GM19452 (cell line): ENCODE measurements around the gene SEC22C.
"Not testable (repeated sequence)": the region's sequence is repeated elsewhere in the genome, so short reads cannot be mapped to it uniquely, and the experiment has no call there.

Experiments used
- ATAC-seq: cut with Tn5 transposase; IDR thresholded peaks from one replicate; pipeline ENCODE4 v1.9.1; 2021; ENCODE audit not compliant: unreplicated experiment

SEC22C gene, protein sequence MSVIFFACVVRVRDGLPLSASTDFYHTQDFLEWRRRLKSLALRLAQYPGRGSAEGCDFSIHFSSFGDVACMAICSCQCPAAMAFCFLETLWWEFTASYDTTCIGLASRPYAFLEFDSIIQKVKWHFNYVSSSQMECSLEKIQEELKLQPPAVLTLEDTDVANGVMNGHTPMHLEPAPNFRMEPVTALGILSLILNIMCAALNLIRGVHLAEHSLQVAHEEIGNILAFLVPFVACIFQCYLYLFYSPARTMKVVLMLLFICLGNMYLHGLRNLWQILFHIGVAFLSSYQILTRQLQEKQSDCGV

DNA sequence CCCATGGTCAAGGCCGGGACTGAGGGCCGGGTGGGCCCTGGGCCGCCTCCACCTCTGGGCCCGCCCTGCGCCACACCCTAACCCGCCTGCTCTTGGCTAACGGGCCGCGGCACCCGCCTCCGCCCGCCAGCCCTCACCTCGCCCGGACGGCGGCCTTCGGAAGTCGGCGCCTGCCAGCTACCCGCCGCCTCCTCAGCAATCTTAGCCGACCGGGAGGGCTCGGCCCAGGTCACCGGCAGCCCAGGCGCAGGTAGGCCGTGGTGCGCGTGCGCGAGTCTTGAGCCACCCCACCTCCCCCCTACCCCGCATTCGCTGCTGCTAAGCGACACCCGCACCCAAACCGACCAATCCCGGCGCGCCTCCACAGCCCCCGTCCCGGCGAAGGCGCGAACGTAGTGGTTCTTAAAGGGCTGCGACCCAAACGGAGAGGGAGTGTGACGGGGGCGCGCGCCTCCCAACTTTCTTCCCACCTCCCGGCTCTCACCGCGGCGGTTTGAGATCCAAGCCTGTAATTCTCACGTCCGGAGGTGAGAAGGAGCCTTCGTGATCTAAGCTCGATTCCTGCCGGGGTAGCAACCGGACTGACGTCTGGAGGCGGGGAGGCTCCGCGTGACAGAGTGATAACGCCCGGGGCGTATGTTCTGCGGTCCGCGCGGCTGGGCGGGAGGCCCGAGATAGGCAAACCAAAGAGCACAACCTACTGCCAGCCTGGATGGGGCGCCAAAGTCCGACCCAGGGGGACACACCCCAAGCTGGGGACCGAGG is at the start of gene SEC22C:
SEC22C (minus strand) TSS at position 259 of the 765 bp plus-strand sequence. CDS start 12,921 bp downstream, outside the sequence.
- ATAC-seq: peak; percentile 90

DNA sequence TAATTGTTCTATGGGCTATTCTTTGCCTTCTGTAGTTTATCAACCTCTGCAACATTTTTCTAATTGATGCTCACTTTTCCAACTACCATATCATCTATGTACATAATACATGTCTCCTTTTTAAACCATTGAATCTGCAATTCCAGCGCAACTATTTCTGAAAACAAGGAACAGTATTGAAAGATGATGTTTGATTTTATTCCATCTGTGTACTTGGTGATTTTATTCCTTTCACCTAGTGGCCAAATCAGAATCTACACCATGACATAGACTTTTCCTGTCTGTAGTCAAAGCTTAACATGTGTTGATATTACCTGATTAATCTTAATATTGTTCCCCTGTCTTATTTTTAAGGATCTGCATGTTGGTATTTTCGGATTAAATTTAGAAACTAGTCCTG is 31.7 kb upstream of the SEC22C start:
- no peak for ATAC-seq

DNA sequence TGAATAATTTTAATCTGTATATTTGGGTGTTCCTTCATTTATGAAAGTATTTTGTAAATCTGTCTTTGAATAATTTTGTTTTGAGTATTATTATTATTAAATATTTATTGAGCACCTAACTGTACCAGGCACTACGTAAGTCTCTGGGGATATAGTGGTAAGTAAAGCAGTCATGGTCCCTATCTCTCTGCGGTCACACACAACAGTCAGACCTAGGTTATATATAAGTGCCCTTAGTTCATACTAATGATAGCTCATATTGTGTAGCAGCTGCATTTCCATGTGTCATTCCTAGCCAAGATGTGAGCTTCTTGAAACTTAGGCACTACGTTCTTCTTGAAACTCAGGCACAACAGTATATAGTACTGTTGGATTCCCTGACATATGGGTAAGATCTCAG is 31.2 kb upstream of the SEC22C start:
- ATAC-seq: no peak

DNA sequence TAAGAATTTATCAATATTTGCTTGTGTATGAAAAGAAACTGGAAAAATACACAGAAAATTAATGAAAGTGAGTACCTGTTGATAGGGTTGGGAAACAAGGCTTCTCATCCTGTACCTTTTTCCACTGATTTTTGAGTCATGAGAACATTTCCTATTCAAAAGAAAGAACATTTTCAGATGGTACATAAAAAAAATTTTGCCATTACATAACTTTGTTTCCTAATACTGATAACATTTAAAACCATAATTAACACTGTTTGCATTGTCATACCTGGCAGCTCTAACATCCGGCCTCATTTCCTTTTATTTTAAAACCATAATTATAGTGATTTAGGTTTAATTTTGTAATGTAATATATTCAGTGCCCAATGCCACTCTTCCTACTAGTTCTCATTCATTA is 30.4 kb upstream of the SEC22C start:
- no peak for ATAC-seq

DNA sequence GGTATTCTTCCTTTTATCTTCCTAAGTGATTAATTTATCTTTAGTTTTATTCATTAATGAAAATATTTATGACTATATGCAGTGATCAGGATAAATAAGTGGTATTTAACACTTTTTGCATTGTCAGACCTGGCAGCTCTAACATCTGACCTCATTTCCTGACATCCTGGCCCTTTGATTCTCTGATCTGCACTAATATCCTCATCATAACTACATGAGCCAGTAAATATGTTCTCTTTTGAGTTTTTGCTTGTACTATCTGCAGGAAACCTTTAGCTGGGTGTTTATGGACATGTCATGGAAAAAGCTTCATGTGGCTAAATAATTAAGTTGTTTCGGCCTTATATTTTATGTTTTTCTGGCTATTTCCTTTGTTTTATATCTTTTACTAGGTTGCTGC is 29.2 kb upstream of the SEC22C start:
- no peak for ATAC-seq

DNA sequence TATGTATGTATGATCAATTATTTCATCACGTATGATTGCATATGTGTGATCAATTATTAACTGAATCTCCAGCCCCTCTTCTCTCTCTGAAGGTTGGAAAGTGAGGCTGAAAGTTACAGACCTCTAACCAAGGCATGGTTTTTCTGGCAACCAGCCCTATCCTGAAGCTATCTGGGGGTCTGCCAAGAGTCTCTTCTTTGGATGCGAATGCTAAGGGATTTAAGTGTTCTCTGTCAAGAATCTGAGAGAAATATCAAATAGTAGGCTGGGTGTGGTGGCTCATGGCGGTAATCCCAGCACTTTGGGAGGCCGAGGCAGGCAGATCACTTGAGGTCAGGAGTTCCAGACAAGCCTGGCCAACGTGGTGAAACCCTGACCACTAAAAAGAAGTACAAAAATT is 26.8 kb upstream of the SEC22C start:
- ATAC-seq: no peak

DNA sequence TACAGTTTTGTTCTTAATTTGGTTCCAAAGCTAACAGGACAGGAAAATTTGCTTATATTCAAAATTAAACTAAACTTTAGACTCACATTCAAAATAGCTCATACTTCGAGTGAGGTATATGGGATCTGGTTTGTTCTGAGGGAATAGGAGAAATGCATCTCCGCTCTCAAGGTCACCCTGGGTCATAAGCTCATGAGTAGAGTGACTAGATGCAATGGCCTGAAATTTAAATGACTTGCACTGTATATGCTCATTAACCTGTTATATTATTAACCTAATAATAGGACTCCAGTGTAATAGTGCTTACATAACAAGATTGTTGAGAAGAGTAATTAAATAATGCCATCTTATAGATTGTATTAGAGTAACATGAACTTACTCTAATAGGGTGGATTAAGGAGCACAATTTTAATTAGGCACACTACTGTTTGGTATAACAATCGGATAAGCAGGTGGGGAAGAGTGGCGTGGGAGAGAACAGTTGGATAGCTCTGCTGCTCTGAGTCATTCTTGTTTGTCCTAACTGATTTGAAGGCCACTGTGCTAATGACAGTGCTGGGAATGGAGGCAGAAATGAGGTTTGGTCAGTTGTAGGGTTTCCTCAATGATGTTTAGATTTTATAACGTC is 23.9 kb upstream of the SEC22C start:
- no peak for ATAC-seq

DNA sequence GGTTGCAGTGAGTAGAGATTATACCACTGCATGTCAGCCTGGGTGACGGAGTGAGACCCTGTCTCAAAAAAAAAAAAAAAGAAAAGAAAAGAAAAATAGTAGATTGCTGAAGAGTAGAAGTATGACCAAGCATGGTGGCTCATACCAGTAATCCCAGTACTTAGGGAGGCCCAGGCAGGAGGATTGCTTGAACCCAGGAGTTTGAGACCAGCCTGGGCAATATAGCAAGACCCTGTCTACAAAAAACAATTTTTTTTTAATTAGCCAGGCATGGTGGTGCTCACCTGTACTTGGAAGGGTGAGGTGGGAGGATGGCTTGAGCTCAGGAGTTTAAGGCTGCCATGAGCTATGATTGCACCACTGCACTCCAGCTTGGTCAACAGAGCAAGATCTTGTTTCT is 21.2 kb upstream of the SEC22C start:
- no peak for ATAC-seq

DNA sequence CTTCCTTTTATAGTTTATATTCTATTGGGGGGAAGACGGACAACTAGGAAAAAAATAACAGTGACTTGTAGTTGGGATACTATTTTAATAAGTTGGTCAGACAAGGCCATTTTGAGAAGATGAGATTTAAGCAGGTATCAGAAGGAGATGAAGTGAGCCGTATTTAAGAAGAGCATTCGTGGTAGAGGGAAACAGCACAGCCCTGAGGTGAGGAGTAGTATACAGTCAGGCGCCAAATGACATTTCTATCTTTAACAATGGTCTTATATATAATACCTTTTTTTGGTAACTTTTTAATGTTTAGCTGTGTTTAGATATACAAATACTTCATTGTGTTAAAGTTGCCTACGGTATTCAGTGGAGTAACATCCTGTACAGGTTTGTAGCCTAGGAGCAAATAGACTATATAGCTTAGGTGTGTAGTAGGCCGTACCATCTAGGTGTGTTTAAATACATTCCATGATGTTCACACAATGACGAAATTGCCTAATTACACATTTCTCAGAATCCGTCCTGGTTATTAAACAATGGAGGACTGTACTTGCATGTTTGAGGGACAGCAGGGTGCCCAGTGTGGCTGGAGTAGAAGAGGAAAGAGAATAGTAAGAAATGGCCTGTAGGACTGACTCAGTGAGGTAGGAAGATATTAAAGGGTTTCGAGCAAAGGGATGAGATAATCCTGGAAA is 20.3 kb upstream of the SEC22C start:
- no peak for ATAC-seq

DNA sequence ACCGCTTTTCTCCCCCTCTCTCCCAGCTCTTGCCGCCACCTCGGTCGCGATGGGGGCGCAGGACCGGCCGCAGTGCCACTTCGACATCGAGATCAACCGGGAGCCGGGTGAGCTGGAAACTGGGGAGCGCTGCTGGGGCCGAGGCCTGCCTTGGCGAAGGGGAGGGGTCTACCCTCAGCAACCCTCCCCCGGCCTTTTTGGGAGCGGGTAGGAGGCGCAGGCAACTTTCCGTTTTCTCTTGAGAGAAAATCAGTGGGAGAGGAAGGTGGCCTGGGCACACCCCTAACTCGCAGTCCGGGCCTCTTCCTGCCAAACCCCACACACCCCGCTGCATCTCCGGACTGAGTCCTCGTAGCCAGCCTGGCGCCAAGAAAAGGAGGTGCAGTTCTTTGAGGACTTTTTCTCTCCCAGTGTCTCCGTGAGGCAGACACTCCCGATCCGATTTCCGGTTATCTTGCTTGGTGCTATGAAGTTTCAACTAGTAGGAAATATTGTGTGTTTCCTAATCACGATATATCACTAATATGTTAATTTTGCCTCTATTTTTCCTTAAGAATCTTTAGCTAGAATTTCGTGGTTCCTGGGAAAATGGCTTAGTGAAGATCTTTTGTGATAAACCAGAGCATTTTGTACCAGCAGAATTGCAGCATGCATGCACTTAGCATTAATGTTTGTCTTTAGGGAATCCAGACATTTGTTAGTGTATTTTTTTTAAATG is 19.4 kb upstream of the SEC22C start:
- peak; percentile 11 for ATAC-seq

DNA sequence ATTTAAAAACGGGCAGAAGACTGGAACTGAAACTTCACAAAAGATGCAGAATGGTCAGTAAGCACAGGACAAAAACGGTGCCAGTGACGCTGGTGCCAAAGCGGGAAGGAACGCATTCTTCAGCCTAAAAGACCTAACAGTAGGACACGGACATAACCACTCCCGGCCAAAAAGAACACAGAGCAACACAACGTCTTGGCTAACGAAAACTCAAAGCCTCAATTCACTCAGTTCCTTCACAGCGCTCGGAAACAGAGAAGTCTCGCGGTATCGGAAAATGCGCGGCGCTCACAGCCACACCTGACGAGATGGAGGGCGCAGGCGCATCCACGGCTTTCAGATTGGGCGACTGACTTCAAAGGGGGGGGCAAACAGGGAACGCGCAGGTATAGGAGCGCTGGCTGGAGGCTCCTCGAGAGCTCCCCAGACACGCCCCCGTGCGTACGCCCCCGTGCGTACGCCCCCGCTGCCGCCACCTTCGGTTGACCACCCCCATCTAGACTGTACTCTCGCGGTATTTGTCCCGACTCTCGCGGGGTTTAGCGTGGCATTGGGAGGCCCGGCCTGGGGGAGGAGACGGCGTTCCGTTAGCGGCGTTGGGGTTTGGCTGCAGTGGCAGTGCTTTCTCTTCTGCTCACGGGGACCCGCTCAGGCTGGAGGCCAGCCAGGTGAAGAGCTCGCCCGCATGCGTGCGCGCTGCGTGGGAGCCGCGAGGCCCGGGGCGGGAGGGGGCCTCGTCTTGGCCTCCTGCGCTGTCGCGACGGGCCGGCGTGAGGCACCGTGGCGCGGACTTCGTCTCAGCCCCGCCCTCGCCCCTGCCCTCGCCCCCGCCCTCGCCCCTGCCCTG is 18.6 kb upstream of the SEC22C start, which contains the start of gene NKTR:
NKTR (plus strand) TSS at position 576 of the 847 bp plus-strand sequence. CDS start 321 bp downstream, outside the sequence.
- peak; percentile 84 for ATAC-seq

DNA sequence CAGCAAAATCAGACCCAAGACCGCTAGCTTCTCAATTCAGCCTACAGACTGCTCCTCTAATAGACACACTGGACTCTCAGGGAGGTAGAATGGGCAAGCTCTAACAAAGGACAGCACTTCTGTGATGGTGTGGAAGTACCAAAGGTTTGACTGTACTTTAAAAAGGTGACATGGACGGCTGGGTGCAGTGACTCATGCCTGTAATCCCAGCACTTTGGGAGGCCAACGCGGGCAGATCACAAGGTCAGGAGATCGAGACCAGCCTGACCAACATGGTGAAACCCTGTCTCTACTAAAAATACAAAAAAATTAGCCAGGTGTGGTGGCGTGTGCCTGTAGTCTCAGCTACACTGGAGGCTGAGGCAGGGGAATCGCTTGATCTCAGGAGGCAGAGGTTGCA is 15.3 kb upstream of the SEC22C start:
- not testable (repeated sequence) for ATAC-seq

DNA sequence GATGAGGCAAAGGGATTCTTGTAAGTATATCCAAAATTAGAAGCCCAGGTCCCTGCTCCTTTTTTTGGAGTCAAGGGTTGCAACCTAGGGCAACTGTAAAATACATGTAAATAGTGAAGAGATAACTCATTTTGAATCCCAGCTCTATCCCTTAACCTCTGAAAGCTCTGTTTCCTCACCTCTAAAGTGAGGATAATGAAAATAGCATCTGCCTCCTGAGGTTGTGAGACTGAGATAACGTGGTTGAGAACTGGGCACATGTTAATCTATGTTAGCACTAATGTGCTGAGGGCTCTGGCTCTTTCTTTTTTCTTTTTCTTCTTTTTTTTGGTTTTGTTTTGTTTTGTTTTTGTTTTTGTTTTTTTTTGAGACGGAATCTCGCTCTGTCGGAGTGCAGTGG is 13.9 kb upstream of the SEC22C start:
- no peak for ATAC-seq

DNA sequence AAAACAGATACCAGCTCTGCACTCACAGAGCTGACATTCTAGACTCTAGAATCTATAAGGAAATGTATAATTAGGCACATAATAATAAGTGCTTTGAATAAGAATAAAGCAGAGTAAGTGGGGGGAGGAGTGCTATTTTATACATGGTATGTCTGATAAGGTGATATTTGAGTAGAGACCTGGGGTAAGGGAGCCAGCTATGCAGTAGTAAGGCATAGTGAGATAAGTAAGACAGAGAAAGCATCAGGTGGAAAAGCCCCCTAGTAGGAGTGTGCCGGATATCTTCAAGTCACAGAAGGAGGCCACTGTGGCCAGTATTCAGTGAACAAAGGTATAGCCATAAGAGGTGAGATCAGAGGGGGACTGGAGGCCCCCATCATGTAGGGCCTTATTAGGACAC is 11.9 kb upstream of the SEC22C start:
- ATAC-seq: no peak

DNA sequence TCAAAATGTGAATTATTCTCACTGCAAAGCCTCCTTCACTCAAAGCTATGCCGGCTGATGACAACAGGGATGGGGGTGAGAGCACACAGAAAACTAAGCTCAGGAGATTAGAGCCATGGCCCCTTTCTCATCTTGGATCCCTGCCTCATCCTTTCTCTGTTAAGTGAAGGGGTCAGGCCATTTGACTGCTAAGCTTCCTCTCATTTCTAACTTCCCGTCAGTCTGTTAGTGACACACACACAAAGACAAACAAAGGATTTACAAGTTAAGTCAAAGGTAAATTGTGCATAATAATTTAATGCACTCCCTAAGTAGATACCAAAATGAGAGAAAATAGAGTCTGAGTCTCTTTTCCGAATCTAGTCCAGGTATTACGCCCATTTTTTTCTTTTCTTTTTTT is 10.0 kb upstream of the SEC22C start:
- no peak for ATAC-seq

DNA sequence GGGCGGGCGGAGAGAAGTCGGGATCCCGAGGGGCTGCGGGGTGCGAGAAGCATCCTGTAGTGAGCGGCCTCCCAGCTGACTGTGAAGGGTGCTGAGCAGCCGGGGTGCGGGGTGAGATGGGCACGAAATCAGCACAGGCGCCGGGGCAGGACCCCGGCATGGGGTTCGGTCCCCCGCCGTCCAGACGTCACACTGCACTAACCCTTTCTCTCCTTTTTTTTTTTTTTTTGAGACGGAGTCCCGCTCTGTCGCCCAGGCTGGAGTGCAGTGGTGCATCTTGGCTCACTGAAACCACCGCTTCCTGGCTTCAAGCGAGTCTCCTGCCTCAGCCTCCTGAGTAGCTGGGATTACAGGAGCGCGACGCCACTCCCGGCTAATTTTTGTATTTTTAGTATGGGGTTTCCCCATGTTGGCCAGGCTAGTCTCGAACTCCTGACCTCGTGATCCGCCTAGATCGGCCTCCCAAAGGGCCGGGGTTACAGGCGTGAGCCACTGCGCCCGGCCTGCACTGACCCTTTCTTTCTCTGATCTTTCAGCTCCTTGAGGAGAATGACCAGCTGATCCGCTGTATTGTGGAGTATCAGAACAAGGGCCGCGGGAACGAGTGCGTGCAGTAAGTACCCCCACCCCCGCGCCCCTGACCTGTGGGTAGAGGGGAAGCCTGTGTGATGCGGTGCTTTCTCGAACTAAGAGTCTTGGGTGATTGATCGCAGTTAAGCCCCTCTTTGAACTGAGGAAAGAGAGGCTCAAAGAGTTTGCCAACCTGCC is 9.4 kb upstream of the SEC22C start:
- no peak for ATAC-seq

DNA sequence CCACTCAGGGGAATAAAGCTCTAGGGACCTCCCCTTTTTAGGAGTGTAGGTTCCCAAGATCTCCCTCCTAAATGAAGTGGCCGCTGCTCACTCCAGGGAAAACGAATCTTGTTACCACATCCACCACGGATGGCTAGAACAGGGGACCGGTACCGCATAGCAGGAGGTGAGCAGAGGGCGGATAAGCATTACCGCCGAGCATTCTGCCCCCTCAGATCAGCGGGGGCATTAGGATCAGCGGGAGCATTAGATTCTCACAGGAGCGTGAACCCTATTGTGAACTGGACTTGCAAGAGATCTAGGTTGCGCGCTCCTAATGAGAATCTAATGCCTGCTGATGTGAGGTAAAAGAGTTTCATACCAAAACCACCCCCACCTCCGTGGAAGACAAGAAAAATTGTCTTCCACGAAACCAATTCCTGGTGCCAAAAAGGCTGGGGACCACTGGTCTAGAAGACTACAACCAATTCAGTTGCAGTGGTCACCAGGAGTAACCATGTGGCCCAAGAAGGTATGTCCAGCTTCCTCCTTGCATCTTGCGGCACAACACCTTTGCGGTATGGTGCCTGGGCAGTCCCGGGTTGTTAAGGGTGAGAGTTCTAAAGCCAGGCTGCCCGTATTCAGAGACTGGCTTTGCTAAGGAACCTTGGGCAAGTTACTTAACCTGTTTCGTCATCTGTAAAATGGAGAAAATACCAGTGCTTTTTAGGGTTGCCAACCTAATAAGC is 7.8 kb upstream of the SEC22C start:
- ATAC-seq: no peak

DNA sequence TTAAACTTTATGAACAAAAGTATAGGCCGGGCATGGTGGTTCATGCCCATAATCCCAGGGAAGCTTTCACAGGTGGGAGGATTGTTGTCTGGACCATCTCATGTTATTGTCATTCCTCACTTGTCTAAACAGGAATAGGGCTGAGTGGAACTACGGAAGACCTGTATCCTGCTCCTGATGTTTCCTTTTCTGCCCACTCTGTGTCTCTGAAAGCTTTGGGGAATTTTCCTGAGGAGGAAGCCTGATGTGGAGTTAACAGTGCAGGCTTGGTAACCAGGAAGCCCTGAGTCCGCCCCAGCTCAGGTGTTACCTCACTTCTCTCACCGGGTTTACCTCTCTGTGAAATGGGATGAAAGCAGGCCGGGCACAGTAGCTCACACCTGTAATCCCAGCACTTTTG is 6.9 kb upstream of the SEC22C start:
- ATAC-seq: no peak
